ENCODE data around the gene OGDH.
"Not testable (repeated sequence)": the region's sequence is repeated elsewhere in the genome, so short reads cannot be mapped to it uniquely, and the experiment has no call there.

The OGDH gene

GRCh38 chr7:44698046-44698580, 91.7 kb downstream of the OGDH start:
- no peaks in the 10 kb centered on the region for H4K20me1 ChIP-seq (ENCODE audit: control insufficient read depth, insufficient read depth, low read depth, low read length)
- TF ChIP-seq EZH2phosphoT487 (IDR thresholded peaks at IDR 0.05; ENCODE audit: borderline replicate concordance, low read length) (no peak), CTCF (IDR thresholded peaks at IDR 0.05; ENCODE audit: low read depth, low read length, poor library complexity, severe bottlenecking) (no peak)
- no peaks in the 10 kb centered on the region for H3K9me3 ChIP-seq (ENCODE audit: control insufficient read depth, insufficient read depth, low read length)
- H3K9me2 ChIP-seq (replicated peaks; ENCODE audit: control insufficient read depth, low read length): no peaks in the 10 kb centered on the region
- no peak overlapping the region for H3K4me2 ChIP-seq (ENCODE audit: low read length)
- H3K4me1 ChIP-seq (ENCODE audit: control insufficient read depth, low read length): no peaks in the 10 kb centered on the region
- no peaks in the 10 kb centered on the region for H3F3A ChIP-seq (ENCODE audit: control insufficient read depth, insufficient read depth)
- peaks cover 72% of the 10 kb centered on the region for H3K36me3 ChIP-seq (ENCODE audit: control insufficient read depth, low read length)
- H3K79me2 ChIP-seq (ENCODE audit: control insufficient read depth, low read length): no peaks in the 10 kb centered on the region
- no peak overlapping the region for H3K27ac ChIP-seq (ENCODE audit: low read depth, low read length)
- H3K27me3 ChIP-seq (ENCODE audit: control insufficient read depth, low read length): no peaks in the 10 kb centered on the region
- no peak overlapping the region for H3K4me3 ChIP-seq (ENCODE audit: low read length)

- not testable (repeated sequence) for H3K4me2 ChIP-seq (ENCODE audit: low read length); H3K27me3 ChIP-seq (ENCODE audit: control insufficient read depth, low read length); H3K4me3 ChIP-seq (ENCODE audit: low read length); H3K79me2 ChIP-seq (ENCODE audit: control insufficient read depth, low read length); H3F3A ChIP-seq (ENCODE audit: control insufficient read depth, insufficient read depth); H3K9me3 ChIP-seq (ENCODE audit: control insufficient read depth, insufficient read depth, low read length); H4K20me1 ChIP-seq (ENCODE audit: control insufficient read depth, insufficient read depth, low read depth, low read length); H3K27ac ChIP-seq (ENCODE audit: low read depth, low read length); H3K4me1 ChIP-seq (ENCODE audit: control insufficient read depth, low read length); H3K9me2 ChIP-seq (replicated peaks; ENCODE audit: control insufficient read depth, low read length)
- H3K36me3 ChIP-seq (ENCODE audit: control insufficient read depth, low read length): peaks cover 62% of the 10 kb centered on the region
Observed at GRCh38 chr7:44699598-44699997, 93.2 kb downstream of the OGDH start.

- no peak overlapping the region for H3K4me3 ChIP-seq (ENCODE audit: low read length)
- peaks cover 57% of the 10 kb centered on the region for H3K36me3 ChIP-seq (ENCODE audit: control insufficient read depth, low read length)
- H3K27ac ChIP-seq (ENCODE audit: low read depth, low read length): no peak overlapping the region
- no peak for TF ChIP-seq EZH2phosphoT487 (IDR thresholded peaks at IDR 0.05; ENCODE audit: borderline replicate concordance, low read length)
- no peak for TF ChIP-seq CTCF (IDR thresholded peaks at IDR 0.05; ENCODE audit: low read depth, low read length, poor library complexity, severe bottlenecking)
- no peak overlapping the region for H3K4me2 ChIP-seq (ENCODE audit: low read length)
- H3K79me2 ChIP-seq (ENCODE audit: control insufficient read depth, low read length): no peaks in the 10 kb centered on the region
- no peaks in the 10 kb centered on the region for H3K9me3 ChIP-seq (ENCODE audit: control insufficient read depth, insufficient read depth, low read length)
- no peaks in the 10 kb centered on the region for H3K4me1 ChIP-seq (ENCODE audit: control insufficient read depth, low read length)
- no peaks in the 10 kb centered on the region for H3K27me3 ChIP-seq (ENCODE audit: control insufficient read depth, low read length)
- H3F3A ChIP-seq (ENCODE audit: control insufficient read depth, insufficient read depth): 0 out of 2 replicates have a peak, but pooled peaks cover 3% of the 10 kb centered on the region
- H3K9me2 ChIP-seq (replicated peaks; ENCODE audit: control insufficient read depth, low read length): no peaks in the 10 kb centered on the region
- no peaks in the 10 kb centered on the region for H4K20me1 ChIP-seq (ENCODE audit: control insufficient read depth, insufficient read depth, low read depth, low read length)
Observed at GRCh38 chr7:44700322-44700721, 93.9 kb downstream of the OGDH start.

- H3K9me3 ChIP-seq (ENCODE audit: control insufficient read depth, insufficient read depth, low read length); H3K79me2 ChIP-seq (ENCODE audit: control insufficient read depth, low read length); H3F3A ChIP-seq (ENCODE audit: control insufficient read depth, insufficient read depth); H3K4me1 ChIP-seq (ENCODE audit: control insufficient read depth, low read length); H4K20me1 ChIP-seq (ENCODE audit: control insufficient read depth, insufficient read depth, low read depth, low read length); H3K9me2 ChIP-seq (replicated peaks; ENCODE audit: control insufficient read depth, low read length); H3K4me2 ChIP-seq (ENCODE audit: low read length); H3K27me3 ChIP-seq (ENCODE audit: control insufficient read depth, low read length); H3K4me3 ChIP-seq (ENCODE audit: low read length); H3K27ac ChIP-seq (ENCODE audit: low read depth, low read length): not testable (repeated sequence)
- H3K36me3 ChIP-seq (ENCODE audit: control insufficient read depth, low read length): peaks cover 45% of the 10 kb centered on the region
Observed at GRCh38 chr7:44703391-44703790, 97.0 kb downstream of the OGDH start.

Measured in DOHH2 (cell line).